Activated CD4-positive, alpha-beta T cell treated with anti-CD3 and anti-CD28 coated beads for 36 hours (primary cell): ENCODE data around the gene U2AF2. TPM values are rescaled to one million over a fixed set of nuclear protein-coding genes. Genes with fewer than 3 reads are reported as not detected.

ENCODE experiments used
- ATAC-seq: fragments of 200-7000 bp; cut with Tn5 transposase; one replicate; pipeline ENCODE4 v1.10.0; 2021; ENCODE audit warnings: mild to moderate bottlenecking, moderate library complexity
- CTCF ChIA-PET: fragments of 350-600 bp; sonication (Branson Sonifier 250); formaldehyde crosslinking; loops from one replicate; lab custom pipeline; 2021; ENCODE audit warnings: antibody characterized with exemption; lab: Charles Lee
- POLR2A ChIA-PET: fragments of 350-600 bp; sonication (Branson Sonifier 250); formaldehyde crosslinking; loops from one replicate; lab custom pipeline; 2021; ENCODE audit warnings: antibody characterized with exemption, inconsistent platforms; lab: Charles Lee
- DNase-seq: peaks from one replicate; pipeline ENCODE4 v3.0.0-alpha.2; 2020
- H3K27ac Mint-ChIP-seq: one replicate; pipeline ENCODE4 v1.8.0; 2021; ENCODE audit warnings: mixed read lengths
- H3K27me3 Mint-ChIP-seq: one replicate; pipeline ENCODE4 v1.8.0; 2021; ENCODE audit warnings: mixed read lengths
- H3K36me3 Mint-ChIP-seq: one replicate; pipeline ENCODE4 v1.8.0; 2021; ENCODE audit warnings: low read depth, mixed read lengths
- H3K4me1 Mint-ChIP-seq: one replicate; pipeline ENCODE4 v1.8.0; 2021; ENCODE audit warnings: mixed read lengths
- H3K4me3 Mint-ChIP-seq: one replicate; pipeline ENCODE4 v1.8.0; 2021; ENCODE audit warnings: mild to moderate bottlenecking, moderate library complexity, mixed read lengths
- H3K9me3 Mint-ChIP-seq: one replicate; pipeline ENCODE4 v1.8.0; 2021; ENCODE audit warnings: low read depth, mixed read lengths
- intact Hi-C, 2 experiments: fragments of 100-400 bp; cut with DNase I in 1 of 2; cut with micrococcal nuclease in 1 of 2; formaldehyde crosslinking; loops; one replicate each; pipeline versions ENCODE4 v1.14.2 to v1.15.1; 2022 to 2024; cut with DNase I, micrococcal nuclease
- total RNA-seq, 2 experiments: library from RNA; stranded (reverse); gene quantifications; one replicate each; pipeline ENCODE4 v1.2.3, GENCODE V29; 2021

U2AF2 gene
- total RNA-seq, 2 experiments from 2014 or later: 252 to 292 TPM

GRCh38 chr19:55656988-55657747, 2.3 kb downstream of the U2AF2 start:
- H3K4me3 Mint-ChIP-seq: peak overlapping the region; percentile 86
- H3K27ac Mint-ChIP-seq: peak overlapping the region; percentile 92
- DNase-seq (peak; percentile 52), ATAC-seq (no peak)
- no peaks in the 10 kb centered on the region for H3K9me3 Mint-ChIP-seq
- POLR2A ChIA-PET: interaction anchor here (0.8 to 1.6 kb wide), 9 partner anchors 9 to 1208 kb away, joined by 3 to 14 read pairs (median 4); partner anchors contain the start of genes LENG8 and ZNF784
- H3K4me1 Mint-ChIP-seq: peaks cover 31% of the 10 kb centered on the region
- peaks cover 46% of the 10 kb centered on the region for H3K36me3 Mint-ChIP-seq
- CTCF ChIA-PET: interaction anchor here (0.6 to 2.5 kb wide), 8 partner anchors 9 to 51 kb away, joined by 3 to 19 read pairs (median 4); partner anchors contain the start of genes CCDC106 and ZNF865
- intact Hi-C loops: loop anchor here (2.0 to 10.0 kb wide), 2 partner anchors 14 to 1792 kb away; partner anchors contain the start of gene MYADM (in 1 of the 2)
- no peaks in the 10 kb centered on the region for H3K27me3 Mint-ChIP-seq

- Mint-ChIP-seq H3K27ac (no peak overlapping the region), H3K36me3 (peaks cover 60% of the 10 kb centered on the region)
Measured at GRCh38 chr19:55658846-55659459, 4.1 kb downstream of the U2AF2 start.

GRCh38 chr19:55659822-55660221, 5.0 kb downstream of the U2AF2 start:
- ATAC-seq (no peak), DNase-seq (no peak)
- CTCF ChIA-PET: interaction anchor here (1.7 kb wide), 1 partner anchor 11 kb away, joined by 5 read pairs; no protein-coding TSS in a partner anchor
- H3K4me3 Mint-ChIP-seq: no peak overlapping the region
- H3K4me1 Mint-ChIP-seq: peaks cover 36% of the 10 kb centered on the region
- H3K9me3 Mint-ChIP-seq: no peaks in the 10 kb centered on the region
- POLR2A ChIA-PET: no interaction called here
- peak overlapping the region; percentile 47 for H3K27ac Mint-ChIP-seq
- peaks cover 67% of the 10 kb centered on the region for H3K36me3 Mint-ChIP-seq
- intact Hi-C loops: loop anchor here in 1 of 2 experiments (10.0 kb wide), 1 partner anchor 1795 kb away; the partner anchor contains the start of gene MYADM
- H3K27me3 Mint-ChIP-seq: no peaks in the 10 kb centered on the region

More at GRCh38 chr19:55658846-55659459, 4.1 kb downstream of the U2AF2 start:
- Mint-ChIP-seq H3K9me3 (no peaks in the 10 kb centered on the region), H3K4me1 (peaks cover 36% of the 10 kb centered on the region), H3K4me3 (no peak overlapping the region), H3K27me3 (no peaks in the 10 kb centered on the region)
- DNase-seq (no peak), ATAC-seq (no peak)
- ChIA-PET POLR2A (no interaction called here), CTCF (interaction anchor here (1.7 kb wide), 1 partner anchor 12 kb away, joined by 5 read pairs; no protein-coding TSS in a partner anchor)
- intact Hi-C loops: loop anchor here in 1 of 2 experiments (10.0 kb wide), 1 partner anchor 1794 kb away; the partner anchor contains the start of gene MYADM

- H3K27me3 Mint-ChIP-seq: no peaks in the 10 kb centered on the region
- DNase-seq (no peak), ATAC-seq (no peak)
- H3K27ac Mint-ChIP-seq: no peak overlapping the region
- no peaks in the 10 kb centered on the region for H3K9me3 Mint-ChIP-seq
- peaks cover 67% of the 10 kb centered on the region for H3K36me3 Mint-ChIP-seq
- ChIA-PET POLR2A (no interaction called here), CTCF (interaction anchor here (1.7 kb wide), 1 partner anchor 11 kb away, joined by 5 read pairs; no protein-coding TSS in a partner anchor)
- H3K4me1 Mint-ChIP-seq: peaks cover 36% of the 10 kb centered on the region
- intact Hi-C loops: no loop called here
- no peak overlapping the region for H3K4me3 Mint-ChIP-seq
Measured at GRCh38 chr19:55660404-55660803, 5.6 kb downstream of the U2AF2 start.

GRCh38 chr19:55660991-55661390, 6.2 kb downstream of the U2AF2 start:
- DNase-seq (no peak), ATAC-seq (no peak)
- H3K4me1 Mint-ChIP-seq: peaks cover 36% of the 10 kb centered on the region
- intact Hi-C loops: no loop called here
- H3K9me3 Mint-ChIP-seq: no peaks in the 10 kb centered on the region
- H3K36me3 Mint-ChIP-seq: peaks cover 64% of the 10 kb centered on the region
- no peak overlapping the region for H3K4me3 Mint-ChIP-seq
- no peaks in the 10 kb centered on the region for H3K27me3 Mint-ChIP-seq
- POLR2A ChIA-PET: no interaction called here
- CTCF ChIA-PET: no interaction called here
- H3K27ac Mint-ChIP-seq: no peak overlapping the region

- DNase-seq: no peak
- Mint-ChIP-seq H3K4me3 (no peak overlapping the region), H3K27me3 (no peaks in the 10 kb centered on the region), H3K9me3 (no peaks in the 10 kb centered on the region), H3K27ac (peak overlapping the region; percentile 21), H3K4me1 (peaks cover 36% of the 10 kb centered on the region), H3K36me3 (peaks cover 59% of the 10 kb centered on the region)
- intact Hi-C loops: no loop called here
- ATAC-seq: no peak
- CTCF ChIA-PET: no interaction called here
- POLR2A ChIA-PET: no interaction called here
Measured at GRCh38 chr19:55661826-55662225, 7.0 kb downstream of the U2AF2 start.

- Mint-ChIP-seq H3K27ac (peak overlapping the region; percentile 26), H3K27me3 (no peaks in the 10 kb centered on the region), H3K4me1 (peaks cover 17% of the 10 kb centered on the region), H3K9me3 (no peaks in the 10 kb centered on the region), H3K4me3 (no peak overlapping the region), H3K36me3 (peaks cover 57% of the 10 kb centered on the region)
- POLR2A ChIA-PET: no interaction called here
- intact Hi-C loops: no loop called here
- CTCF ChIA-PET: interaction anchor here (1.5 kb wide), 1 partner anchor 9 kb away, joined by 5 read pairs; the partner anchor contains the start of gene U2AF2
- ATAC-seq: no peak
- DNase-seq: no peak
Measured at GRCh38 chr19:55663846-55664536, 9.2 kb downstream of the U2AF2 start.

GRCh38 chr19:55666343-55667005, 11.6 kb downstream of the U2AF2 start:
- no peak overlapping the region for H3K27ac Mint-ChIP-seq
- no peak for DNase-seq
- ChIA-PET CTCF (no interaction called here), POLR2A (interaction anchor here (0.8 kb wide), 2 partner anchors 9 to 10 kb away, joined by 3 to 5 read pairs; no protein-coding TSS in a partner anchor)
- no peaks in the 10 kb centered on the region for H3K9me3 Mint-ChIP-seq
- peaks cover 65% of the 10 kb centered on the region for H3K36me3 Mint-ChIP-seq
- no peak for ATAC-seq
- peaks cover 20% of the 10 kb centered on the region for H3K4me1 Mint-ChIP-seq
- no peaks in the 10 kb centered on the region for H3K27me3 Mint-ChIP-seq
- H3K4me3 Mint-ChIP-seq: no peak overlapping the region
- intact Hi-C loops: no loop called here

- Mint-ChIP-seq H3K27ac (no peak overlapping the region), H3K4me1 (peaks cover 19% of the 10 kb centered on the region), H3K4me3 (no peak overlapping the region), H3K27me3 (no peaks in the 10 kb centered on the region), H3K36me3 (peaks cover 61% of the 10 kb centered on the region), H3K9me3 (no peaks in the 10 kb centered on the region)
- intact Hi-C loops: no loop called here
- ChIA-PET POLR2A (interaction anchor here (0.8 kb wide), 1 partner anchor 10 kb away, joined by 5 read pairs; no protein-coding TSS in a partner anchor), CTCF (no interaction called here)
- no peak for DNase-seq
- ATAC-seq: no peak
Measured at GRCh38 chr19:55667006-55667381, 12.2 kb downstream of the U2AF2 start.

- Mint-ChIP-seq H3K4me1 (peaks cover 20% of the 10 kb centered on the region), H3K36me3 (peaks cover 64% of the 10 kb centered on the region), H3K4me3 (no peak overlapping the region), H3K9me3 (no peaks in the 10 kb centered on the region), H3K27ac (no peak overlapping the region), H3K27me3 (no peaks in the 10 kb centered on the region)
- intact Hi-C loops: no loop called here
- CTCF ChIA-PET: no interaction called here
- ATAC-seq: no peak
- DNase-seq: no peak
- POLR2A ChIA-PET: interaction anchor here (0.8 to 2.5 kb wide), 2 partner anchors 10 to 11 kb away, joined by 5 to 8 read pairs; no protein-coding TSS in a partner anchor
Measured at GRCh38 chr19:55667511-55667910, 12.7 kb downstream of the U2AF2 start.
